ENCODE results near the gene OR7C1.

OR7C1 gene

GRCh38 chr19:14837391-14837790 is 2.4 kb upstream of the OR7C1 start:
- TF ChIP-seq ZNF274 (IDR thresholded peaks at IDR 0.05; ENCODE audit: low read depth, low read length) (no peak), YY1 (IDR thresholded peaks at IDR 0.05; ENCODE audit: insufficient read depth, insufficient read length) (no peak), SUZ12 (IDR thresholded peaks at IDR 0.05; ENCODE audit: extremely low read depth, insufficient read depth, insufficient read length) (no peak)
- no peaks in the 10 kb centered on the region for H3K4me1 ChIP-seq (ENCODE audit: insufficient read depth, insufficient read length)
- H3K36me3 ChIP-seq (ENCODE audit: insufficient read depth, insufficient read length, low read length) = no peaks in the 10 kb centered on the region
- no peaks in the 10 kb centered on the region for H3K27me3 ChIP-seq (ENCODE audit: insufficient read depth, insufficient read length)
- no peak overlapping the region for H3K9ac ChIP-seq (ENCODE audit: insufficient read length, low read depth)
- no peak overlapping the region for H3K4me3 ChIP-seq (ENCODE audit: insufficient read length, low read depth)
- 0 out of 2 replicates have a peak, but pooled peaks cover 6% of the 10 kb centered on the region for H3K9me3 ChIP-seq (ENCODE audit: insufficient read depth, low read length)
- peak; percentile 6 for DNase-seq (ENCODE audit: low read depth, low spot score)

GRCh38 chr19:14830702-14831101 is 4.3 kb downstream of the OR7C1 start:
- Histone ChIP-seq H3K9me3 (ENCODE audit: insufficient read depth, low read length) (no peaks in the 10 kb centered on the region), H3K9ac (ENCODE audit: insufficient read length, low read depth) (no peak overlapping the region), H3K27me3 (ENCODE audit: insufficient read depth, insufficient read length) (no peaks in the 10 kb centered on the region), H3K36me3 (ENCODE audit: insufficient read depth, insufficient read length, low read length) (no peaks in the 10 kb centered on the region), H3K4me3 (ENCODE audit: insufficient read length, low read depth) (no peak overlapping the region), H3K4me1 (ENCODE audit: insufficient read depth, insufficient read length) (no peaks in the 10 kb centered on the region)
- DNase-seq (ENCODE audit: low read depth, low spot score) = no peak
- TF ChIP-seq YY1 (IDR thresholded peaks at IDR 0.05; ENCODE audit: insufficient read depth, insufficient read length) (no peak), ZNF274 (IDR thresholded peaks at IDR 0.05; ENCODE audit: low read depth, low read length) (no peak), SUZ12 (IDR thresholded peaks at IDR 0.05; ENCODE audit: extremely low read depth, insufficient read depth, insufficient read length) (no peak)

GRCh38 chr19:14826006-14826405 is 9.0 kb downstream of the OR7C1 start:
- H3K9ac ChIP-seq (ENCODE audit: insufficient read length, low read depth) = no peak overlapping the region
- no peaks in the 10 kb centered on the region for H3K36me3 ChIP-seq (ENCODE audit: insufficient read depth, insufficient read length, low read length)
- no peaks in the 10 kb centered on the region for H3K27me3 ChIP-seq (ENCODE audit: insufficient read depth, insufficient read length)
- H3K4me3 ChIP-seq (ENCODE audit: insufficient read length, low read depth) = no peak overlapping the region
- H3K4me1 ChIP-seq (ENCODE audit: insufficient read depth, insufficient read length) = no peaks in the 10 kb centered on the region
- DNase-seq (ENCODE audit: low read depth, low spot score) = no peak
- peaks cover 3% of the 10 kb centered on the region; the same call in 1 of the 2 replicates for H3K9me3 ChIP-seq (ENCODE audit: insufficient read depth, low read length)
- TF ChIP-seq YY1 (IDR thresholded peaks at IDR 0.05; ENCODE audit: insufficient read depth, insufficient read length) = no peak
- no peak for TF ChIP-seq SUZ12 (IDR thresholded peaks at IDR 0.05; ENCODE audit: extremely low read depth, insufficient read depth, insufficient read length)
- no peak for TF ChIP-seq ZNF274 (IDR thresholded peaks at IDR 0.05; ENCODE audit: low read depth, low read length)

GRCh38 chr19:14821937-14822336 is 13.0 kb downstream of the OR7C1 start:
- Histone ChIP-seq H3K9ac (ENCODE audit: insufficient read length, low read depth) (no peak overlapping the region), H3K27me3 (ENCODE audit: insufficient read depth, insufficient read length) (no peaks in the 10 kb centered on the region), H3K4me3 (ENCODE audit: insufficient read length, low read depth) (no peak overlapping the region), H3K36me3 (ENCODE audit: insufficient read depth, insufficient read length, low read length) (no peaks in the 10 kb centered on the region), H3K4me1 (ENCODE audit: insufficient read depth, insufficient read length) (no peaks in the 10 kb centered on the region), H3K9me3 (ENCODE audit: insufficient read depth, low read length) (peaks cover 3% of the 10 kb centered on the region; the same call in 1 of the 2 replicates)
- no peak for TF ChIP-seq ZNF274 (IDR thresholded peaks at IDR 0.05; ENCODE audit: low read depth, low read length)
- no peak for TF ChIP-seq SUZ12 (IDR thresholded peaks at IDR 0.05; ENCODE audit: extremely low read depth, insufficient read depth, insufficient read length)
- no peak for TF ChIP-seq YY1 (IDR thresholded peaks at IDR 0.05; ENCODE audit: insufficient read depth, insufficient read length)
- DNase-seq (ENCODE audit: low read depth, low spot score) = no peak

GRCh38 chr19:14818588-14818987 is 16.4 kb downstream of the OR7C1 start:
- H3K36me3 ChIP-seq (ENCODE audit: insufficient read depth, insufficient read length, low read length) = no peaks in the 10 kb centered on the region

GRCh38 chr19:14817052-14817451 is 17.9 kb downstream of the OR7C1 start:
- no peak overlapping the region for H3K9ac ChIP-seq (ENCODE audit: insufficient read length, low read depth)
- no peak for DNase-seq (ENCODE audit: low read depth, low spot score)
- TF ChIP-seq SUZ12 (IDR thresholded peaks at IDR 0.05; ENCODE audit: extremely low read depth, insufficient read depth, insufficient read length) = no peak
- TF ChIP-seq YY1 (IDR thresholded peaks at IDR 0.05; ENCODE audit: insufficient read depth, insufficient read length) = no peak
- no peak for TF ChIP-seq ZNF274 (IDR thresholded peaks at IDR 0.05; ENCODE audit: low read depth, low read length)
- no peaks in the 10 kb centered on the region for H3K36me3 ChIP-seq (ENCODE audit: insufficient read depth, insufficient read length, low read length)
- H3K27me3 ChIP-seq (ENCODE audit: insufficient read depth, insufficient read length) = no peaks in the 10 kb centered on the region
- H3K9me3 ChIP-seq (ENCODE audit: insufficient read depth, low read length) = no peaks in the 10 kb centered on the region
- no peak overlapping the region for H3K4me3 ChIP-seq (ENCODE audit: insufficient read length, low read depth)
- no peaks in the 10 kb centered on the region for H3K4me1 ChIP-seq (ENCODE audit: insufficient read depth, insufficient read length)

More at GRCh38 chr19:14818588-14818987, 16.4 kb downstream of the OR7C1 start:
- Histone ChIP-seq H3K9me3 (ENCODE audit: insufficient read depth, low read length) (no peaks in the 10 kb centered on the region), H3K4me1 (ENCODE audit: insufficient read depth, insufficient read length) (no peaks in the 10 kb centered on the region), H3K9ac (ENCODE audit: insufficient read length, low read depth) (no peak overlapping the region), H3K4me3 (ENCODE audit: insufficient read length, low read depth) (no peak overlapping the region), H3K27me3 (ENCODE audit: insufficient read depth, insufficient read length) (no peaks in the 10 kb centered on the region)
- TF ChIP-seq SUZ12 (IDR thresholded peaks at IDR 0.05; ENCODE audit: extremely low read depth, insufficient read depth, insufficient read length) = no peak
- no peak for TF ChIP-seq YY1 (IDR thresholded peaks at IDR 0.05; ENCODE audit: insufficient read depth, insufficient read length)
- no peak for TF ChIP-seq ZNF274 (IDR thresholded peaks at IDR 0.05; ENCODE audit: low read depth, low read length)
- no peak for DNase-seq (ENCODE audit: low read depth, low spot score)

- DNase-seq (ENCODE audit: low read depth, low spot score) = no peak
- Histone ChIP-seq H3K36me3 (ENCODE audit: insufficient read depth, insufficient read length, low read length) (no peaks in the 10 kb centered on the region), H3K4me1 (ENCODE audit: insufficient read depth, insufficient read length) (no peaks in the 10 kb centered on the region), H3K4me3 (ENCODE audit: insufficient read length, low read depth) (no peak overlapping the region), H3K27me3 (ENCODE audit: insufficient read depth, insufficient read length) (peaks cover under 1% of the 10 kb centered on the region), H3K9ac (ENCODE audit: insufficient read length, low read depth) (no peak overlapping the region), H3K9me3 (ENCODE audit: insufficient read depth, low read length) (no peaks in the 10 kb centered on the region)
- TF ChIP-seq YY1 (IDR thresholded peaks at IDR 0.05; ENCODE audit: insufficient read depth, insufficient read length) (no peak), ZNF274 (IDR thresholded peaks at IDR 0.05; ENCODE audit: low read depth, low read length) (no peak), SUZ12 (IDR thresholded peaks at IDR 0.05; ENCODE audit: extremely low read depth, insufficient read depth, insufficient read length) (no peak)
Measured at GRCh38 chr19:14814982-14815652, 19.9 kb downstream of the OR7C1 start.

Data from NT2/D1 (cell line).